GM21529 (cell line): ENCODE results near the gene MAN1C1.
A peak's percentile ranks its signal among the peaks of the same experiment; 100 is the strongest.
"Not testable (repeated sequence)": the region's sequence is repeated elsewhere in the genome, so short reads cannot be mapped to it uniquely, and the experiment has no call there.

Experiments
- ATAC-seq: cut with Tn5 transposase; IDR thresholded peaks from one replicate; pipeline ENCODE4 v1.9.1; 2021; ENCODE audit not compliant: unreplicated experiment

MAN1C1 gene

GRCh38 chr1:25581764-25582163 is 34.8 kb upstream of the MAN1C1 start:
- no peak for ATAC-seq

GRCh38 chr1:25583519-25584370 is 32.8 kb upstream of the MAN1C1 start:
- ATAC-seq = no peak

DNA sequence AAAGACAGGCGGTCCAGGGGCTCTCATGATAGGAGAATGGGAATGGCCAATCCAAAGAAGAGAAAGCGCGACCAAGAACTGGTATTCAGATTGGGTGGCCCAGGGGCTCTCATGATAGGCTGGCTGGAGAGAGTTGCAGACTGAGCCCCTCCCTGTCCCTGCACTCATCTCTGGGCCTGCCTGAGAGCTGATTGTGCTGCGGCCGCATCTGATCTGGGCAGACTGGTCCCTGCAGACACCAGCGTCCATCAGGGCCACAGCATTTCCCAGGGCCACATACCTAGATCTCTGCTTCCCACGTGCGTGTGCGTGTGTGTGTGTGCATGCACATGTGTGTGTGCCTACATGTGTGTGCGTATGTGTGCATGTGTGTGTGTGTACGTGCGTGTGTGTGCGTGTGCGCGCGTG is 30.4 kb upstream of the MAN1C1 start:
- ATAC-seq = no peak

DNA sequence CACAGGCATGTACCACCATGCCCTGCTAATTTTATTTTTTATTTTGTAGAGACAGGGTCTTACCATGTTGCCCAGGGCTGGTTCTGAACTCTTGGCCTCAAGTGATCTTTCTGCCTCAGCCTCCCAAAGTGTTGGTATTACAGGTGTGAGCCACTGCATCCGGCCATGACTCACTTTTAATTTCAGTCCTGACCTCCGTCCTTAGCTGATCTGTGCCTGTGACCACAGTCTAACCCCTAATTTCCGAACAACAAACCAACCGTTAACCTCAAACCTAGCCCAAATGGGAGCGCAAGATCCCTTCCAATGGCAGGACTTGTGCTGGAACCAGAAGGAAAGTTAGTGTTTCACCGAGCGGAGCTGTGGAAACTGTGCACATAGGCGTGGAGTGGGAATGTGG is 29.3 kb upstream of the MAN1C1 start:
- ATAC-seq = no peak

DNA sequence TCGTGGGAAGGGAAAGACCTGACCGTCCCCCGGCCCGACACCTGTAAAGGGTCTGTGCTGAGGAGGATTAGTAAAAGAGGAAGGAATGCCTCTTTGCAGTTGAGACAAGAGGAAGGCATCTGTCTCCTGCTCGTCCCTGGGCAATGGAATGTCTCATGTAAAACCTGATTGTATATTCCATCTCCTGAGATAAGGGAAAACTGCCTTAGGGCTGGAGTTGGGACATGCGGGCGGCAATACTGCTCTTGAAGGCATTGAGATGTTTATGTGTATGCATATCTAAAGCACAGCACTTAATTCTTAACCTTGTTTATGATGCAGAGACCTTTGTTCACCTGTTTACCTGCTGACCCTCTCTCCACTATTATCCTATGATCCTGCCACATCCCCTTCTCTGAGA is 28.4 kb upstream of the MAN1C1 start:
- not testable (repeated sequence) for ATAC-seq

DNA sequence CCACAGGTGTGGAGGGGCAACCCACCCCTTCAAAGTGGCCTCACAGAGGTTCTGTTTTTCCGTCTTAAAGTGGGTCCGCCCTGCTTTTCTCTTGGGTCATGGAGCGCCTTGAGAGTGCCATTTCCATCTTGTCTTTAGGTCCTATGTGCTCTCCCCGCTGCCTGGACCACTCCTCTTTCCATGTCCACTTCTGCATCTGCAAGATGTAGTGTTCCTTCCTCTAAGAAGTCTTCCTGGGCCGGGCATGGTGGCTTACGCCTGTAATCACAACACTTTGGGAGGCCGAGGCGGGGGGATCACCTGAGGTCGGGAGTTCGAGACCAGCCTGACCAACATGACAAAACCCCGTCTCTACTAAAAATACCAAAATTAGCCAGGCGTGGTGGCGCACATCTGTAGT is 27.8 kb upstream of the MAN1C1 start:
- ATAC-seq = not testable (repeated sequence)

GRCh38 chr1:25590096-25590824 is 26.3 kb upstream of the MAN1C1 start:
- no peak for ATAC-seq

- ATAC-seq = no peak
Measured at GRCh38 chr1:25593861-25594260, 22.7 kb upstream of the MAN1C1 start.

DNA sequence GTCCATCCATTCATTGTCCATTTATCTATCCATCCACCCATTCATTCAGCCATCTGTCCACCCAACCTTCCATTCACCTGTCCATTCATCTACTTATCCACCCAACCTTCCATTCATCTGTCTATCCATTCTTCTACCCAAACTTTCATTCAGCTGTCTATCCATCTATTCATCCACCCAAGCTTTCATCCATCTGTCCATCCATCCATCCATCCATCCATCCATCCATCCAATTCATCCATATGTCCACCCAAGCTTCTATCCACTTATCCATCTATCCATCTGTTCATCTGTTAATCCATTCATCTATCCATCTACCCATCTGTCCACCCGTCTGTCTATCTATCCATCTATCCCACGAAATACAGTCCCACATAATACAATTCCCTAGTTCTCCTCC is 21.6 kb upstream of the MAN1C1 start:
- ATAC-seq = no peak

DNA sequence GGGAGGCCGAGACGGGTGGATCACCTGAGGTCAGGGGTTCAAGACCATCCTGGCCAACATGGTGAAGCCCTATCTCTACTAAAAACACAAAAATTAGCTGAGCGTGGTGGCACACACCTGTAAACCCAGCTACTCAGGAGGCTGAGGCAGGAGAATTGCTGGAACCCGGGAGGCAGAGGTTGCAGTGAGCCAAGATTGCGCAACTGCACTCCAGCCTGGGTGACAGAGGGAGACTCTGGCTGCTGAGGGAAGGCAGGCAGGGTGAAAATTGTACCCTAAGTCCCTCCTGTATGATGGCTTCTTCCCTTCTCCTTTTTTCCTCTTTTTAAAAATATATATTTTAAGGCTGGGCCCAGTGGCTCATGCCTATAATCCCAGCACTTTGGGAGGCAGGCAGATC is 19.9 kb upstream of the MAN1C1 start:
- not testable (repeated sequence) for ATAC-seq

DNA sequence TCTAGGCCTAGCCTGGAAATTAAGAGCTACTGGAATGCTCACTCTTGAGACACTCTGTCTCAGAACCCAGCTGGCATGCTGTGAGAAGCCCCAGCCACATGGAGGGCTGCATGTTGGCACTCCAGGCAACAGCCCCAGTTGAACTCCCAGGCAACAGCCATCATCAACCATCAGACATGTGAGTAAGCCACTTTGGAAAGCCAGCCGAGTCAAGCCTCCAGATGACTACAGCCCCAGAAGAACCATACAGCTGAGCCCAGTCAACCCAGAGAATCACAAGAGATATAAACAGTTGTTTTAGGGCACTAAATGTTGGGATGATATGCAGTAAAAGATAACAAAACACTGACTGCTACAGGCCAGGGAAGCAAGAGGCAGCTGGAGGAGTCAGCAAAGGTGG is 17.7 kb upstream of the MAN1C1 start:
- ATAC-seq = no peak

DNA sequence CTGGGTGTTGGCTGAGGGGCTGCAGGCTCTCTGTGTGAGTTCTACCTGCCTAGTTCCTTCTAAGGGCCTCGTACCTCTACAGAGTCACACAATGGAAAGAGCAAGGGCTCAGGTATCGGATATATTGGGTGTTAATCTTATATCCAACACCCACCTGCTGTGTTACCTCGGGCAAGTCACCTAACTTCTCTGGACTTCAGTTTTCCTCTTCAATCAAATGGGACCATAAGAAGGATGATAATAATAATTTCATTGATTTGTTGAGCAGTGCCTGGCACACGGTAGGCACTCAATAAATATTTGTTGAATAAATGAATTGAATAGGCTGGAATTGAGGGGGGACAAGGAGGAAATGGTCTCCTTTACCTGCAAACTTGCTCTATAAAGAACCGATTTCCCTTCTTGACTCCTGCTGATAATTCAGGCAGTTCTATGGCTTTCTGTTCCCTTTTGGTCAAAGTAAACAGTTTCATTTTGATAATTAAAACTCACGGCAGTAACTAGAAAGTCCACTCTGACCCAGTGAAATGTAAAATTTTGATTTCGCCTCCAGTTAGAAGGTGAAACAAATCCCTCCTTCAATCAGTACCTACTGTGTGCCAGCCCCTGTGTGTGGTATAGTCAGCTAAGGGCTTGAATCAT is 16.5 kb upstream of the MAN1C1 start:
- ATAC-seq = no peak

- not testable (repeated sequence) for ATAC-seq
Measured at GRCh38 chr1:25600971-25601699, 15.5 kb upstream of the MAN1C1 start.

DNA sequence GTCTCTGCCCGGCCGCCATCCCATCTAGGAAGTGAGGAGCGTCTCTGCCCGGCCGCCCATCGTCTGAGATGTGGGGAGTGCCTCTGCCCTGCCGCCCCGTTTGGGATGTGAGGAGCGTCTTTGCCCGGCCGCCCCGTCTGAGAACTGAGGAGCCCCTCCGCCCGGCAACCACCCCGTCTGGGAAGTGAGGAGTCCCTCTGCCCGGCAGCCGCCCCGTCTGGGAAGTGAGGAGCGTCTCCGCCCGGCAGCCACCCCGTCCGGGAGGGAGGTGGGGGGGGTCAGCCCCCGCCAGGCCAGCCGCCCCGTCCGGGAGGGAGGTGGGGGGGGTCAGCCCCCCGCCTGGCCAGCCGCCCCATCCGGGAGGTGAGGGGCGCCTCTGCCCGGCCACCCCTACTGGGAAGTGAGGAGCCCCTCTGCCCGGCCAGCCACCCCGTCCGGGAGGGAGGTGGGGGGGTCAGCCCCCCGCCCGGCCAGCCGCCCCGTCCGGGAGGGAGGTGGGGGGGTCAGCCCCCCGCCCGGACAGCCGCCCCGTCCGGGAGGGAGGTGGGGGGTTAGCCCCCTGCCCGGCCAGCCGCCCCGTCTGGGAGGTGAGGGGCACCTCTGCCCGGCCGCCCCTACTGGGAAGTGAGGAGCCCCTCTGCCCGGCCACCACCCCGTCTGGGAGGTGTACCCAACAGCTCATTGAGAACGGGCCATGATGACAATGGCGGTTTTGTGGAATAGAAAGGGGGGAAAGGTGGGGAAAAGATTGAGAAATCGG is 12.6 kb upstream of the MAN1C1 start:
- ATAC-seq = not testable (repeated sequence)

- no peak for ATAC-seq
Measured at GRCh38 chr1:25607123-25607522, 9.5 kb upstream of the MAN1C1 start.

GRCh38 chr1:25608488-25609178 is 8.0 kb upstream of the MAN1C1 start:
- peak; percentile 76 for ATAC-seq

DNA sequence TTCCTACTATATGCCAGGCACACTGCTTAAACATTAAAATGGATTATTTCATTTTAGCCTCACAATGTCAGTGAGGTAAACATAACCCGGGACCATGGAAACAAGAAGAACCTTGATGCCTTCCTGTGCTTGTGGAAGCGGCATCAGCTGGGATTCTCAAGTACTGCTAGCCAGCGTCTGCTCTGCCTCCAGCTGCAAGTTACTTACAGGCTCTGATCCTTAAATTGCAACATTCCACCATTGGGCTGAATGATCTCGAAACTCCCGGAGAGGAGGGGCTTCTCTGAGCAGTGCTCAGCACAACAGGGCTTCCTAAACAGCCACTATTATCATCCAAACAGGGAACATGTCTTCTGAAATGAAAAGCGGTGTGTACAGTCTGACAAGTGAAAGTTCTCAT is 6.7 kb upstream of the MAN1C1 start:
- ATAC-seq = no peak

GRCh38 chr1:25610822-25611630 is 5.6 kb upstream of the MAN1C1 start:
- no peak for ATAC-seq

GRCh38 chr1:25611843-25612242 is 4.7 kb upstream of the MAN1C1 start:
- ATAC-seq = no peak
